NCI-H1436 (cell line): ENCODE data around the gene ARHGAP24.
A peak's percentile ranks its signal among the peaks of the same experiment; 100 is the strongest.
"Not testable (repeated sequence)": the region's sequence is repeated elsewhere in the genome, so short reads cannot be mapped to it uniquely, and the experiment has no call there.

ENCODE experiments used
- DNase-seq: peaks from one replicate; lab custom pipeline; 2025; lab: John Stamatoyannopoulos, UW

The ARHGAP24 gene

GRCh38 chr4:85964298-85964697 lies 489.3 kb downstream of the ARHGAP24 start:
- no peak for DNase-seq

GRCh38 chr4:85965017-85965416 lies 490.1 kb downstream of the ARHGAP24 start:
- DNase-seq: not testable (repeated sequence)

GRCh38 chr4:85965529-85965928 lies 490.6 kb downstream of the ARHGAP24 start:
- DNase-seq: no peak

DNA sequence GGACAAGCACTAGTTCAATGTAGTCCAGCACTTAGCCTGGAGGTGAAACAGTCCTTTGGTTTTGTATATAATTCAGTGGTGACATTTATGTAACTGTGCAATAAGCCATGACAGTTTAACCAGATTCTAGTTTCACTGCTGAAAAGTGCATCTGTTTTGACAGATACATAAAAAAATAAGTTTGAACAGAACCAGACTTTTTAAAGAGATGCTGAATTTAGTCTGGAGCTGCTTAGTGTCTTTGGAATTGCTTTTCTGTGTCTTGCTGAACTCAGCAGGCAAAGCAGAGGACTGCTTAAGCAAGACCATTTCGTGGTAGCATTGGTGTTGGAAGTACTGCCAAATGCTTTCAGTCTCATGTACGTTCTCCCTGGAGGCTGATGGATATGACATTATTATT lies 491.4 kb downstream of the ARHGAP24 start:
- no peak for DNase-seq

- DNase-seq: no peak
Measured at GRCh38 chr4:85967872-85968271, 492.9 kb downstream of the ARHGAP24 start.

GRCh38 chr4:85968945-85969819 lies 494.2 kb downstream of the ARHGAP24 start:
- DNase-seq: peak; percentile 65

DNA sequence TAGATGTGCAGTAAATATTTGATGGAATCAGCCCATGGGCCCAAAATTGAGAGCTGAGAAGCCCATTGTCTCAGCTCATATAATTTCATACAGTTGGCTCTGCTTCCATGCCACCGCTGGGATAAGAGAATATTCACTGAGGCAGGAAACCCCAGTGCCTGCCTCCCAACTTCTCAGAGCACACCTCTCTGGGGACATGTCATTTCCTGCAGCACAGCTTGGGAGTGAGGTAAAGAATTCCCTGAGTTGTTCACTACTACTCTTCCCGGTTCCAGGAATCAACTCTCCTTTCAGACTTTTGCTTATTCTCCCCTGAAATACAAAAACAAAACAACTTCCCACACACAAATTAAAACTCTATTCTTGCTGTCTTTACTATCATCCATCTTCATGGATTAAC lies 495.6 kb downstream of the ARHGAP24 start:
- no peak for DNase-seq

DNA sequence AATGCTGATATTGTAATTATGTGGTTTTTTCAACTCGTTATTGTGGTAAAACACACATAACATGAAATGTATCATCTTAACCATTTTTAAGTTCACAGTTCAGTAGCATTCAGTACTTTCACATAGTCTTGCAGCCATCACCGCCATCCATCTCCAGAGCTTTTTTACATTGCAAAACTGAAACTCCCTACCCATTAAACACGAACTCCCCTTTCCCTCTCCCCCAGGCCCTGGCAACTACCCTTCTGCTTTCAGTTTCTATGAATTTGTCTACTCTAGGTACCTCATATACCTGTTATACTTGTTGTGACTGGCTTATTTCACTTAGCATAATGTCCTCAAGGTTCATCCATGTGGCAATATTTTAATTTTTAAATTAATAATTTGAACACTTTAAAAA lies 504.3 kb downstream of the ARHGAP24 start:
- no peak for DNase-seq

DNA sequence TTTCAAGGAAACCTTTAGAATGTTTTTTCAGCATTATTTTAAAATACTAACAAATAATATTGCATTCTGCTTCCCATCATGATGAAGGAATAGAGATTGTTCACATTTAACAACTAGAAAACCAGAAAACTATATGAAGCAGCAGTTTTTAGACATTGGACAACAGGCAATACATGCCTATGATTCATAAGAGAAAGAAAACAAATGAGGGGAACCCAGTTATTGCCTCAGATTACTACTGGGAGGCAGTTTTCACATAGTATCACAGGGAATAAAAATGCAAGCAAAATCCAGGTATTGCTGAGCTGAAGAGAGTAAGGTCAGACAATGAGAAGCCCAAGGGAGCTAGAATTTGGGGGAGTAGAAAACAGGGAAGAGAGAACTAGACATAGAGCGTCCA lies 511.3 kb downstream of the ARHGAP24 start:
- DNase-seq: no peak

DNA sequence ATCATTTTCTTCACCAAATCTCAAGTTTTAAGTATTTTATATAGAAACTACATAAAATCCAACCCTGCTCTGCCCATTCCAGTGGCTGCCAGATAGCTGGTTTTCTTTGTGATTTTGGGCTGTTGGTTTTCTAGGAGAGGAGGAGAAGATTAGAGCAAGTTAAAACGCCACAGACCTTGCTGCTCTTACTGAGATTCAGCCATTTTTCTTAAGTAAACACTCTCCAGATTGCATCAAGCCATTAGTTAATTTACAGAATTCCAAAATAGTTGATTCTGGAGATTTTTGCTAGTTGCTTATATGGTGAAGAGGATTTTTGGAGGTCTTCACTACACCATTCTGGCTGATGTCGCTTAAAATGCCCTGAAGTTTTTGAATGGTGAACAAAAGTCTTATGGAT lies 518.7 kb downstream of the ARHGAP24 start:
- no peak for DNase-seq

DNA sequence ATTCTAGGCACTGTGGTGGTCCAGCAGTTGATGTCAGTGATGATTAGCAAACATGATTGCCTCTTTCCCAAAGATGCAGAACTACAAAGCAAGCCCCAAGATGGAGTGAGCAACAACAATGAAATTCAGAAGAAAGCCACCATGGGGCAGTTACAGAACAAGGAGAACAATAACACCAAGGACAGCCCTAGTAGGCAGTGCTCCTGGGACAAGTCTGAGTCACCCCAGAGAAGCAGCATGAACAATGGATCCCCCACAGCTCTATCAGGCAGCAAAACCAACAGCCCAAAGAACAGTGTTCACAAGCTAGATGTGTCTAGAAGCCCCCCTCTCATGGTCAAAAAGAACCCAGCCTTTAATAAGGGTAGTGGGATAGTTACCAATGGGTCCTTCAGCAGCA lies 519.6 kb downstream of the ARHGAP24 start:
- DNase-seq: no peak

GRCh38 chr4:85995361-85995760 lies 520.4 kb downstream of the ARHGAP24 start:
- DNase-seq: no peak

DNA sequence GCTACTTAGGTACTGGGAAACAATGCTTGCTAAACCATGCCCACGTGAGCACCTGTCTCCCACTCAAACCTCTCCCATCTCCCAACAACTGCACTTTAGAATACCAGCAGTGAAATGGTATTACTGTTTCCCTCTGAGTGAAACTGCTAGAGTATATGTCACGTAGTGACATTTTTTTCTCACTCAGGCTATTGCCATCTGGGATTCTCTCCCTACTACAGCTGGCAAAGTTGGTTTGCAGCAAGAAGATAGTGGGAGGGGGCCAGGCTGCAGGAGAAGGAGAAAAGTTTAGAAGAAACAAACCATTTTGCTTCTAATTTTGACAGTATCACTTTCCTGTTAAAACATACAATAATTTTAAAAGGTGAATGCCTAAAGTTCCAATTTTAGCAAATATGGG lies 526.6 kb downstream of the ARHGAP24 start:
- DNase-seq: no peak

GRCh38 chr4:86004030-86004429 lies 529.1 kb downstream of the ARHGAP24 start:
- DNase-seq: no peak

DNA sequence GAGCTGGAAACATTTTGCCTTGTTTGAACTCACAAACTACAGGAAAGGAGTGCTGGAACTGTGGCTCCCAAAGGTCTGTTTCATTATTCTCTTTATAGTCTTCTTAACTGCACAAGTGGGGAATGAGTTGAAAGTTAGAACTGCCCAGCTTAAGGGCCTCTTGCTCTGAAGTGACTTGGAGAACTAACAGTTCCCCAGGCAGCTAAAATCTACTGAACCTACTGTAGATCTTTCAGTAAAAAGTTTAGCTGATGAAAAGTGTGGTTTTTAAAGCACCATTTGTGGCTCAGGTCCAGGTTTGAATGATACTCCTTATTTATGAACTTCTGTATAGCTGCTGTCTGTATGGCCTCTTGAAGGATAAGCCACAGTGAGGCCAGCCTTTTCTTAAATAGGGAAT lies 531.1 kb downstream of the ARHGAP24 start:
- DNase-seq: no peak

DNA sequence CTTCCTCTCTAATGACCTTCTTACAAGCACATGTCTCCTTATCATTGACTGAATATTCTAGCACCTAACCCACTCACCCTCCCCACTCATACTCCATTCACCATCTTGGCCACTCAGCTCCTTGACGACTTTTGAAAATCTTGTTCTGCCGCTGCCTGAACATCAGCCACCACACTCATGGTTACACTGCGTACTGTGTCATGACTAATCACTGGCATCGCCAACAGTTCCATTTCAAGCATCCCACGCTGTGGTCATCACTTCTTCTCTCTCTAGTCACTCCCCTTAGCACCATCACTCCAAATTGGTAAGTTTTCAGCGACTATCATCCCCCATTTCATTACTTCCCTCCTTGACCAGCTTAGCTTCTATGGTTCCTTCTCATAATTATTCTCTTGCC lies 532.1 kb downstream of the ARHGAP24 start:
- no peak for DNase-seq

DNA sequence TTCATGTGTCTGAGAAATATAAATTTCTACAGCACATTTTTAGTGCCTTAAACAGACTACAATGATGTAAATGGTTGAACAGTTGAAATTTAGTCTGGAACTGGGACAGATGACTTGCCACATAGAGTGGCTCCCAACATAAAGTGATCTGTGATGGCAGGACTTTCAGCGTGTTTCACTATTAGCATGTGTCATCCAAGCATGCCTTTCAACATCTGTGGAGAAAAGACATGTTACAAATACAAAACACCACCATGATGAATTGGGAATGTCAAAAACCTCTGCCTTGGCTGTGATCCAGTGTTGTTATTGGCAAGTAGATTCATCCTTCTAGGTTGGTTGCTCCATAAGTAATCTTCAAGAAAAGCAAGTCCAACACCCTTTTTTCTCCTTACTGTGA lies 536.2 kb downstream of the ARHGAP24 start:
- no peak for DNase-seq

DNA sequence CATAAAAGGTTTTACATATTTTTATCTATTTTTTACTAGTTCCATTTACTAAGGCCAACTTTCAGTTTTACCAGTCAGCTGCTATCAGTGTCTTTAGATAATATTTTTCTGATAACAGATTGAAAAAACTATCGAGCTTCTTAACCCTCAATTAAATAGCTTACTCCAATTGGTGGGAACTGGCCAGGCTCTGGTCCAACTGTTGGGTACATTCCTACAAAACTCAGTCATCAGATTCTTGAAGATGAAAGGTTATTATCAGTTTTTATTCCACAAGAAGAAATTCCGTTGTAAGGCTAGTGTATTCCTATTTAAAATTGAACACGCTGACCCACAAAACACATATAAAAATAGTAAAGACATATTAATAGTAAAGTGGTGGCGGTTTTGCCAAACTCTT lies 538.7 kb downstream of the ARHGAP24 start:
- DNase-seq: no peak

- no peak for DNase-seq
Measured at GRCh38 chr4:86014599-86014998, 539.6 kb downstream of the ARHGAP24 start.

DNA sequence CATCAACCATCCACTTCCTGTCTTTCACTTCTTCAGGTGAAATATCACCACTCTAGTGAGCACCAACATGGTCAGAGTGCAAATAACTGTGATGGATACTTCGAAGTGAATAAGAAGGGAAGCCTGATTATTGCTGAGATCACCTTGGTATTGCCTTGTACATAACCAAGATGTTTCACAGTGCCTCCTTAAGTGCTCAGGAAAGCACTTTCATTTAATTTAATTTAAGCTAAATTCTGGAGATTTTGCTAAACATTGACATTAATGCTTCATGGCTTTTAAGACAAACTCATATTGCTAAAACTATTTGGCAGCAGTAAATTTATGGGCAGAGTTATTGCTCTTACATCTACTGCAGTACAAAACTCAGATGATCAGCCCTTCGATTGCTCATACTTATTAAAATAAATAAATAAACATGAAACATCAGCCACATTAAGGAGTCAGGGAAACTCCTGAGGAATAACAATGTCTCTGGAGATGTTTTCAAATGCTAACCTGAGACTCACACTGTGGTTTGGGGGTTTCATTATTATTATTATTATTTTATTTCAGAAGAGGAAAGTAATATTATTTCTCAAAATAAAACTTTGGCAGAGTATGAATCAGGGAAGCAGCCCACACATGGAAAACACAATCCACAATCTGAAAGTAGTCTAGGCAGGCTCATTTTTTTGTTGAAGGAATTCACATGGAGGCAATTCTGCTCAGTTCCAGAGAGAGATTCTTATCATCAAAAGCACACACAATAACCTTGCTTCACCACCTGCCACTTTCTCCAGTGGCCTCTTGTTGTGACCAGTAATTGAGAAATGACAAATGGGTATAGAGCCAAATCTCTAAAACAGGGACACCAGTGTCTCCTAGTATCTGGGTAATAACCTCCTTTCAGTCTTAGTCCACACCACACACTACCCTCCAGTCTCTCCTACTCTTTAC lies 540.7 kb downstream of the ARHGAP24 start:
- DNase-seq: no peak

GRCh38 chr4:86019362-86019761 lies 544.4 kb downstream of the ARHGAP24 start:
- DNase-seq: no peak

GRCh38 chr4:86019906-86020305 lies 545.0 kb downstream of the ARHGAP24 start:
- no peak for DNase-seq

DNA sequence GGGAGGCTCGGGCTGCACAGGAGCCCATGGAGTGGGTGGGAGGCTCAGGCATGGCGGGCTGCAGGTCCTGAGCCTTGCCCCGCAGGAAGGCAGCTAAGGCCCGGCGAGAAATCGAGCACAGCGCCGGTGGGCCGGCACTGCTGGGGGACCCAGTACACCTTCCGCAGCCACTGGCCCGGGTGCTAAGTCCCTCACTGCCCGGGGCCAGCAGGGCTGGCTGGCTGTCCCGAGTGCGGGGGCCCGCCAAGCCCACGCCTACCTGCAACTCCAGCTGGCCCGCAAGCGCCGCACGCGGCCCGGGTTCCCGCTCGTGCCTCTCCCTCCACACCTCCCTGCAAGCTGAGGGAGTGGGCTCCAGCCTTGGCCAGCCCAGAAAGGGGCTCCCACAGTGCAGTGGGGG lies 546.7 kb downstream of the ARHGAP24 start:
- DNase-seq: not testable (repeated sequence)
